DOHH2 (cell line): Measurements from ENCODE around the gene AGBL1.

Experiments
- H3F3A ChIP-seq: fragments of 200-600 bp; sonication (generic), shearing (Covaris generic); 2 replicates; pipeline ENCODE4 v1.6.0; 2016; ENCODE audit warnings: antibody characterized with exemption, mild to moderate bottlenecking; ENCODE audit not compliant: control insufficient read depth, insufficient read depth
- H3K27ac ChIP-seq: fragments of 200-600 bp; sonication (generic); 2 replicates; pipeline ENCODE4 v1.5.1; 2014; ENCODE audit warnings: low read depth, mild to moderate bottlenecking, low read length, moderate library complexity
- H3K27me3 ChIP-seq: fragments of 200-600 bp; sonication (generic); 2 replicates; pipeline ENCODE4 v1.6.1; 2014; ENCODE audit warnings: mild to moderate bottlenecking, low read length, mixed read lengths; ENCODE audit not compliant: control insufficient read depth
- H3K36me3 ChIP-seq: fragments of 200-600 bp; sonication (generic); 2 replicates; pipeline ENCODE4 v1.6.1; 2014; ENCODE audit warnings: mild to moderate bottlenecking, low read length, moderate library complexity, mixed read lengths; ENCODE audit not compliant: control insufficient read depth
- H3K4me1 ChIP-seq: fragments of 200-600 bp; sonication (generic); 2 replicates; pipeline ENCODE4 v1.6.1; 2014; ENCODE audit warnings: mild to moderate bottlenecking, low read length, mixed read lengths; ENCODE audit not compliant: control insufficient read depth
- H3K4me2 ChIP-seq: fragments of 200-600 bp; sonication (generic); 2 replicates; pipeline ENCODE4 v1.6.0; 2014; ENCODE audit warnings: mild to moderate bottlenecking, low read length, moderate library complexity
- H3K4me3 ChIP-seq: fragments of 200-600 bp; sonication (generic); 2 replicates; pipeline ENCODE4 v1.5.1; 2014; ENCODE audit warnings: mild to moderate bottlenecking, low read length, mixed read lengths
- H3K79me2 ChIP-seq: fragments of 200-600 bp; sonication (generic); 2 replicates; pipeline ENCODE4 v1.6.1; 2014; ENCODE audit warnings: mild to moderate bottlenecking, low read length, mixed read lengths; ENCODE audit not compliant: control insufficient read depth
- H3K9me2 ChIP-seq: fragments of 200-600 bp; sonication (generic); replicated peaks from 2 replicates; pipeline ENCODE4 v1.6.1; 2014; ENCODE audit warnings: mild to moderate bottlenecking, low read length, mixed read lengths; ENCODE audit not compliant: control insufficient read depth
- H3K9me3 ChIP-seq: fragments of 200-600 bp; sonication (generic); 2 replicates; pipeline ENCODE4 v1.6.1; 2014; ENCODE audit warnings: antibody characterized with exemption, low read length, mixed read lengths; ENCODE audit not compliant: control insufficient read depth, insufficient read depth
- H4K20me1 ChIP-seq: fragments of 200-600 bp; sonication (generic); 2 replicates; pipeline ENCODE4 v1.6.0; 2014; ENCODE audit warnings: low read depth, mild to moderate bottlenecking, antibody characterized with exemption, low read length, moderate library complexity; ENCODE audit not compliant: control insufficient read depth, insufficient read depth
- EZH2phosphoT487 ChIP-seq: fragments of 200-600 bp; sonication (generic); IDR thresholded peaks from 2 replicates; pipeline ENCODE4 v1.6.1; 2017; ENCODE audit warnings: borderline replicate concordance, mild to moderate bottlenecking, antibody characterized with exemption, low read length, moderate library complexity, mixed read lengths
- TF ChIP-seq, protein P1 (sequence below): fragments of 200-600 bp; sonication (generic); IDR thresholded peaks from one replicate; pipeline ENCODE4 v1.5.1; 2014; ENCODE audit warnings: antibody characterized with exemption, mild to moderate bottlenecking, low read depth, low read length; ENCODE audit not compliant: poor library complexity, severe bottlenecking

Gene AGBL1

GRCh38 chr15:86178845-86179244 is 99.2 kb downstream of the AGBL1 start:
- Histone ChIP-seq H3K9me2 (no peaks in the 10 kb centered on the region), H3K79me2 (no peaks in the 10 kb centered on the region), H3K27ac (no peak overlapping the region), H3K4me3 (no peak overlapping the region), H3K27me3 (no peaks in the 10 kb centered on the region), H3K36me3 (no peaks in the 10 kb centered on the region), H3F3A (no peaks in the 10 kb centered on the region), H3K9me3 (no peaks in the 10 kb centered on the region), H4K20me1 (no peaks in the 10 kb centered on the region), H3K4me1 (no peaks in the 10 kb centered on the region), H3K4me2 (no peak overlapping the region)
- no peak for TF ChIP-seq EZH2phosphoT487
- TF ChIP-seq, protein P1, sequence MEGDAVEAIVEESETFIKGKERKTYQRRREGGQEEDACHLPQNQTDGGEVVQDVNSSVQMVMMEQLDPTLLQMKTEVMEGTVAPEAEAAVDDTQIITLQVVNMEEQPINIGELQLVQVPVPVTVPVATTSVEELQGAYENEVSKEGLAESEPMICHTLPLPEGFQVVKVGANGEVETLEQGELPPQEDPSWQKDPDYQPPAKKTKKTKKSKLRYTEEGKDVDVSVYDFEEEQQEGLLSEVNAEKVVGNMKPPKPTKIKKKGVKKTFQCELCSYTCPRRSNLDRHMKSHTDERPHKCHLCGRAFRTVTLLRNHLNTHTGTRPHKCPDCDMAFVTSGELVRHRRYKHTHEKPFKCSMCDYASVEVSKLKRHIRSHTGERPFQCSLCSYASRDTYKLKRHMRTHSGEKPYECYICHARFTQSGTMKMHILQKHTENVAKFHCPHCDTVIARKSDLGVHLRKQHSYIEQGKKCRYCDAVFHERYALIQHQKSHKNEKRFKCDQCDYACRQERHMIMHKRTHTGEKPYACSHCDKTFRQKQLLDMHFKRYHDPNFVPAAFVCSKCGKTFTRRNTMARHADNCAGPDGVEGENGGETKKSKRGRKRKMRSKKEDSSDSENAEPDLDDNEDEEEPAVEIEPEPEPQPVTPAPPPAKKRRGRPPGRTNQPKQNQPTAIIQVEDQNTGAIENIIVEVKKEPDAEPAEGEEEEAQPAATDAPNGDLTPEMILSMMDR, result no peak

GRCh38 chr15:86183596-86184491 is 104.2 kb downstream of the AGBL1 start:
- no peaks in the 10 kb centered on the region for H3F3A ChIP-seq
- H3K9me3 ChIP-seq, result no peaks in the 10 kb centered on the region
- H3K36me3 ChIP-seq, result no peaks in the 10 kb centered on the region
- no peak for TF ChIP-seq EZH2phosphoT487
- TF ChIP-seq, protein P1, result no peak
- no peaks in the 10 kb centered on the region for H3K27me3 ChIP-seq
- H3K79me2 ChIP-seq, result no peaks in the 10 kb centered on the region
- H3K4me1 ChIP-seq, result no peaks in the 10 kb centered on the region
- H3K9me2 ChIP-seq, result no peaks in the 10 kb centered on the region
- no peak overlapping the region for H3K4me2 ChIP-seq
- no peaks in the 10 kb centered on the region for H4K20me1 ChIP-seq
- no peak overlapping the region for H3K27ac ChIP-seq
- no peak overlapping the region for H3K4me3 ChIP-seq

DNA sequence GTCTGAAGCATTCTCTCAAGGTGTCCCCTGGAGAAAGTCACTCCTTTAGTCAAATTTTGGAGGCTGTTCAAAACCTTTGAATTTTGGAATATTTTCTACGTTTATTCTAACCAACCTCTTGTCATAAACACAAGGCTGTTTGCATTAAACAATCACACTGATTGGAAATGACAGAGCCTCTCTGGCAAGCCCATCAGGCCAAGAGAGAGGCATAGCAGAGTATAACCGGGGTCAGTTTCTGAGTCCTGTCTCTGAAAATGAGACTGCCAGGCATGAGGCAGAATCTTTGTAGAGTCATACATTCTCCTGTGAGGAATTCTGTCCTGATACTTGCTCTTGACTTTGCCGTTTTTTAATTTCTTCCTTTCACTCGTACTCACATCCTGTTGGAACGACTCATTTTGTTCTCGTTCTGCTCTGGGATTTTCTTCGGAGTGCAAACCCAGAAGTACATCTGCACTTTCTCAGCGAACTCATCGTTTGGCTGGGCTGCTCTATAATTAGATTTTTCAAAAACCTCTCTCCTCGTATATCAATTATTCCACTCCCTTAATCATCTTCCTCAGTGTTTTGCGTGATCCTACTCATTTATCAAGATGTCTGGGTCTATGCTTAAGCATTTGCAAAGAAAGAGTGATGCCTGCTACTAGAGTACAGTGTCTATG is 114.2 kb downstream of the AGBL1 start:
- no peak overlapping the region for H3K4me2 ChIP-seq
- H4K20me1 ChIP-seq, result no peaks in the 10 kb centered on the region
- no peaks in the 10 kb centered on the region for H3K27me3 ChIP-seq
- H3K4me1 ChIP-seq, result no peaks in the 10 kb centered on the region
- H3K79me2 ChIP-seq, result no peaks in the 10 kb centered on the region
- H3K9me3 ChIP-seq, result no peaks in the 10 kb centered on the region
- no peaks in the 10 kb centered on the region for H3K9me2 ChIP-seq
- TF ChIP-seq, protein P1, result no peak
- TF ChIP-seq EZH2phosphoT487, result no peak
- H3F3A ChIP-seq, result no peaks in the 10 kb centered on the region
- no peaks in the 10 kb centered on the region for H3K36me3 ChIP-seq
- no peak overlapping the region for H3K4me3 ChIP-seq
- no peak overlapping the region for H3K27ac ChIP-seq
